Hippocampal formation (tissue), 2 donors: ENCODE data around the gene ENGASE.
"Not testable (repeated sequence)": the region's sequence is repeated elsewhere in the genome, so short reads cannot be mapped to it uniquely, and the experiment has no call there.

Experiments used
- DNase-seq, 2 donors: peaks; one replicate each; lab custom pipeline; 2025; lab: John Stamatoyannopoulos, UW

ENGASE gene

DNA sequence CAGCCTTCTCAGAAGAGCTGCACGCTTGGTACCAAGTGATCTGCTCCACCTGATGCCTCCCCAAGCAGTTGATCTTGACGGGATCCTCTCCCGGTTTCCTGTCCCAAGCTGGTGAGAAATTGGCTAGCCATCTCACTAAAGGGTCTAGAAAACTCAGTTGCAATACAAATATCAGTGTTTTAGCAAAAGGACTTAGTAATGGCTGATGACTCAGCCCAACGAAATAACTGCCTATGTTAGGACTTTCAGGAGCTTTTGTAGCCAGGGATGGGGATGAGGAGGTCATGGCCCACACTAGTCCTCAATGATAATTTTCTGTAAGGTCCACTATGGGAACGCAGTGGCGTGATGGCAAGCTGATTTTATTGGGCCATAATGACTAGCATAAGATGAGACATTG, 23.3 kb upstream of the ENGASE start:
- DNase-seq = no peak

DNA sequence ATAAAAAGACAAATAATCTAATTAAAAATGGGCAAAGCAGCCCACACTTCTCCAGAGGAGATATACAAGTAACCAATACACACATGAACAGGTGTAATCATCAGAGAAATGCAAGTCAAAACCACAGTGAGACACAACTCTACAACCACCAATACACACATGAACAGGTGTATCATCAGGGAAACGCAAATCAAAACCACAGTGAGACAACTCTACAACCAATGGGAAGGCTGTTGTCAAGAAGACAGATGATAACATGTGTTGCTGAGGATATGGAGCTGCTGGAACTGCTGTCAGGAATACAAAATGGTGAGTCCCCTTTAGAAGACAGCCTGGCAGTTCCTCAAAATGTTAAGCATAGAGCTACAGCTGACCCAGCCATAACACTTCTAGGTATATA, 22.5 kb upstream of the ENGASE start:
- no peak for DNase-seq

DNA sequence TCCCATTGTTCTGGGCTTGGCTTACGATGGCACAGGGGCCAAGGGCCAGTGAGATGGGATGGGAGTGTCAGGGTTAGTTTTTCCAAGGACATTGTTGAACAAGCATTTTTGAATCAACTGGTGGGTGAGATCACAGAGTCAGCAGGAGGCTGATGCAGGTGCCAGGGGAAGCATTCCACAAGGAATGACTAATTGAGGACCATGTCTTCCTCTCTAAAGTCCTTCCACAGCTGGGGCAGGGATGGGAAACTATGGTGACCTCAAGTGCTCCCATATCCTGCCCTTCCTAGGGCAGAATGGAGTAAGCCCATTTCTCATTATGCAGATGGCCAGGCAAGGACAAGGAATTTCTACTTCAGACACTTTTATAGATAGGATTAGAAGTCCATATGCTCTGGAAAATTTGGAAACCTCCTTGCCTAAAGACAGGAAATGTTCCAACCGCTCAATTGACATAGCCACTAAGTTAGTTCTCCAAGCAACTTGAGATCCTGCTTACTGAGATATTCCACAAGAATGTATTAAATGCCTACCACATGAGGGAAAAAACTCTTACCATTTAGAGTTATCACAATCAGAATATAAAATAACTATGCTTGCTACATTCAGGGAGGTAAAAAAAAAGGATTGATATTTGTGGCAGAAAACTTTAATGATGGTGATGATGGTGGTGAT, 21.2 kb upstream of the ENGASE start:
- no peak for DNase-seq

DNA sequence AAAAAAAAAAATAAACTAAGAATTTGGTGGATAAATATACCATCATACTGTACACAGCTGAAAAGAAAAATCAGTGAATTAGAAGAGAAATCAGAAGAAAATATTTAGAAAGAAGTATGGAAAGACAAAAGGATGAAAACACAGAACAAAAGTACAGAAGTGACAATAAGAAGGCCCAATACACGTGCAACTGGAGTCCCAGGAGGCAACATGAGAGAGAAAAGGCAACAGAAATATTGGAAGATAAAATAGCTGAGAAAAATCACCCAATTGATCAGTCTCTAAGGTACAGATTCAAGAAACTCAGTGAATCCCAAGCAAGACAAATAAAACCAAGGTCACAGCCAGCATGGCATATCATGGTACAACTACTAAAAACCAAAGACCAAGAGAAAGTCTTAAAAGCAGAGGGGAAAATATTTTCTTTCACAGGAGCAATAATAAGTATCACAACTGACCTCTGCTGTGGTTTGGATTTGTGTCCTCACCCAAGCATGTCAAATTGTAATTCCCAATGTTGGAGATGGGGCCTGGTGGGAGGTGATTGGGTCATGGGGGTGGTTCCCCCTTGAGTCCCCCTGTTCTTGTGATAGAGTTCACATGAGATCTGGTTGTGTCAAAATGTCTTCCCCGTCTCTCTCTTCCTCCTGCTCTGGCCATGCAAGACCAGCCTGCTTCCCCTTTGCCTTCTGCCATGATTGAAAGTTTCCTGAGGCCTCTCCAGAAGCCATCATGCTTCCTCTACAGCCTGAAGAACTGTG, 20.2 kb upstream of the ENGASE start:
- no peak for DNase-seq

DNA sequence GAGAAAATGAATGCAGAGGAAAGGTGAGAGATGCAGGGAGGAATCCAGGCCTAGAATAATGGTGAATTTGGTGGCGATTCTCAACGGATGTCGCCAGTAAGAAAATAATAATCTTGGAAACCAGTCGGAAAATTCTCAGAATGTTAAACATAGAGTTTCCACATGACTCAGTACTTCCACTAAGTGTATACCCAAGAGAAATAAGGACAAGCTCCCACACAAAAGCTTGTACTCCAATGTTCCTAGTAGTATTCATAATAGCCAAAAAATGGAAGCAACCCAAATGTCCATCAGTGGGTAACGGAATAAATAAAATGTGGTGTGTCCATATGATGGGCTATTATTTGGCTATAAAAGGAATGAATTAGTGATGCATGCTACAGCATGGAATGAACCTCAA, 19.4 kb upstream of the ENGASE start:
- no peak for DNase-seq

DNA sequence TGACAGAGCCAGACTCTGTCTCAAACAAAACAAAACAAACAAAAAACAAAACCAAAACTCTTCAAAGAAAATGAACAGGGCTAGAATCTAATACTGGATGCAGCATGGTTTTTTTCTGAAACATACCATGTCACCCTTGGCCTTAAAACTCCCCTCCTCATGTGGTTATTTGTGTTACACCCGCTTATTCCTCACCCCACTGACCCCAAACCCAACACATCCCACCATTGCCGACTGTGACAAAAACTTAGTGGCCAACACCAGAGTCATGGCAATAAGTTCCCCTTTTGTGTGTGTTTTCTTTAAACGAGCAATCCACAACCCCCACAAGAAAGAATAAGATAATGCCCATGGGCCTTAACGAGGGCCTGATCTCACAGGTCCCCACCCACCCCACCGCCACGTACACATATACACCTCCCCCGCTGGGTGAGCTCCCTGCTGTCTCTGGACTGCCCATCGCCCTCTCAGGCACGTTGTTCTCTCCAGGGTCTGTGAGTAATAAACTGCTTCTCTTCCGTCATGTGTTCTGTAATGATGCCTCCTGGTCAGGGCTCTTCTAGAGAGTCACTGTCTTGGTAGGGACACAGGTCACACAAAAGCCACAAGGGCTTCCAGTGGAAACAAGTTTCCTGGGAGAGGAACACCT, 16.8 kb upstream of the ENGASE start:
- DNase-seq = no peak

DNA sequence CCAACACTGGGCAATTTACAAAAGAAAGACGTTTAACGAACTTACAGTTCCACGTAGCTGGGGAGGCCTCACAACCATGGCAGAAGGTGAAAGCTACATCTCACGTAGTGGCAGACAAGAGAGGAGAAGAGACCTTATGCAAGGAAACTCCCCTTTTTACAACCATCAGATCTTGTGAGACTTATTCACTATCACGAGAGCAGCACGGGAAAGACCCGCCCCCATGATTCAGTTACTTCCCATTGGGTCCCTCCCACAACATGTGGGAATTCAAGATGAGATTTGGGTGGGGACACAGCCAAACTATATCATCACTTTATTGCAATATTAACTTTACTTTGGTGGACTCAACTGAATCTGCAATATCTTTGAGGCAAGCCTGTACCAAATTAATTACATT, 11.9 kb upstream of the ENGASE start:
- DNase-seq = no peak

DNA sequence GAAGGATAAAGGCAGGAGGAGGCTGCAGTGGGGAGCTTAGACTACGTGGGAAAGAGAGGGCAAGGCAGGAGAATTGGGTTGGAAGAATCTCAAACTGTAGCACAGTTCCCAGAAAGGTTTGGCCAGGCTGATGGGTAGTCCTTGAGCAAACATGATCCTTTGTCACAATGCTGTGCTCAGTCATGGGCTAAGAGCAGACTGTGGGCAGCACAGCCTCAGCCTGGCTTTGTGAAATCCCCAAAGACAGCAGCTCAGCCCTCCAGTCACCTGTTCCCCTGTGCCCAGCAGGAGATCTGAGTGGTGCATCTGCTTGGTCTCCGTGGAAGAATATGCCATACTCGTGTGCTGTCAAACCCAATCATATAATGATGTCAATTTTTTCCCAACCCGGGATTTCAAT, 10.6 kb upstream of the ENGASE start:
- no peak for DNase-seq

DNA sequence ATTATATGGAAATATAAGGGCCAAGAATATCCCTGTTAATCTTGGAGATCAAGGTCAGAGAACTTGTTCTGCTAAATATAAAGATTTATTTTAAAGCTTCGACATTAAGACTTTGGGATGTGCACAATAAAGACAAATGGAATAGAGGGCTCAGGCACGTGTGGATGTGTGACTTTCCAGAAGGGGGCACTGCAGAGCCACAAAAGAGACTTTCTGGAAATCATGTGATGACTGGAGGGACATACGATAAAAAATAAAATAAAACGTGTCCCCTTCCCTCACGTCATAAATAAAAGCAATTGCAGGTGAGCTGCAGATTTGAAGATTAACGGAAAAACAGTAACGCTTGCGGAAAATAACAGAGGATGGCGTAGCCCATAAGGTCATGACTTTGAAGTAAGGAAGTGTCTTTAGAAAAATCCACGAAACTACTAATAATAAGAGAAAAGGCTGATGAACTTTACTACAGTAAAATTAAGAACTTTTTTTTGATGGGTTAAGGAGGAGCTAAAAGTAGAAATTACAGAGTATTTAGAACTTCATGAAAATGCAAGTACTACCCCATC, 9.4 kb upstream of the ENGASE start:
- DNase-seq = peak in 1 of 2 donors; percentile 20

DNA sequence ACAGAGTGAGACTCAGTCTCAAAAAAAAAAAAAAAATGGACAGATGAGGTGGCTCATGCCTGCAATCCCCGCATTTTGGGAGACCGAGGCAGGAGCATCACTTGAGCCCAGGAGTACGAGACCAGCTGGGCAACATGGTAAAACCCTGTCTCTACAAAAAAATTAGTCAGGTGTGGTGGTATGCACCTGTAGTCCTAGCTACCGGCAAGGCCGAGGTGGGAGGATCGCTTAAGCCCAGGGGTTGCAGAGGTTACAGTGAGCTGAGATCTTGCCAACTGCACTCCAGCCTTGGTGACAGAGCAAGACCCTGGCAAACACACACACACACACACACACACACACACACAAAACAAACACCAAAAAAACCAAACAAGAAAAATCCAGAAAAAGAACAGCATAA, 7.7 kb upstream of the ENGASE start:
- no peak for DNase-seq

DNA sequence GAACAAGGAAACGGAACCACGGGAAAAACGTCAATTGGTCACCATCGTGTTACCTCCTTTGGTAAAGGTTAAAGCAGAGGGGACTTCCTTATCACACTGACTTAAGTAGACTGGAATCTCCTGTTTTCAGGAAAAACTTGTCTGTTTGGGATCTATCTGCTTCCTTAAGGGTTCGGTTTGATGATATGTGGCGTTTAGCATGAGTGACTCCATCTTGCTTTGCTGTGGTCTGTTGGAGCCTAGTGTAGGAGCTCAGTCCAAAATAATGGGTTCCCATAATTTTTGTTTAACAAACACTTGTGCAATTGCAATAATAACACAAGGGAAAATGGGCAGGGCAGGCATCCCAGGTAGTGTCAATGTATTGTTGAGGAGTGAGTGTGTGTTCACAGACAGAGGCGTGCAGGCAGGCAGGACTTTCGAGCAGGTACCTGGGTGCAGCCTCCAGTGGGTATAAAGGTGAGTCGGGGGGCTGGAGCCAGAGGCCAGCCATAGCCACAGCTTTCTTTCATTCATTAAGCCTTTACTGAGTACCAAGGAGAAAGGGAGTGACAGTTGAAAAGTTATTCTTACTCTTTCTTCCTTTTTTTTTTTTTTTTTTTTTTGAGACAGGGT, 4.3 kb upstream of the ENGASE start:
- DNase-seq = no peak

DNA sequence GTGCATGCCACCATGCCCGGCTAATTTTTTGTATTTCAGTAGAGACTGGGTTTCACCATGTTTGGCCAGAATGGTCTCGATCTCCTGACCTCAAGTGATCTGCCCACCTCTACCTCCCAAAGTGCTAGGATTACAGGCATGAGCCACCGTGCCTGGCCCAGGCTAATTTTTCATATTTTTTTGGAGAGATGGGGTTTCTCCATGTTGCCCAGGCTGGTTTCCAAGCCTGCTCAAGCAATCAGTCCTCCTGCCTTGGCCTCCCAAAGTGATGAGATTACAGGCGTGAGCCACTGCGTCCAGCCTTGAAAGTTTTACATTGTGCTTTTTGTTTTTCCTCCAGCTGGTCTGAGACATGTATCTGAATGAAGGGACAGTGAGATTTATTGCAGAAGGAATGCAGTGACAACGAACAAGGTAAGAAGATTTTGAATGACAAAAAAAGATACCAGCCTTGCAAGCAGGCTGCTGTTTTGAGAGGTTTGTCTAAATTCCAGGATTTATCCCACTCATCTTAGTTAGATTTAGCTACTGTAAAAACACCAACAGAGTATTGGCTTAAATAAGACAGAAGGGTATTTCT, 3.4 kb upstream of the ENGASE start:
- DNase-seq = no peak

DNA sequence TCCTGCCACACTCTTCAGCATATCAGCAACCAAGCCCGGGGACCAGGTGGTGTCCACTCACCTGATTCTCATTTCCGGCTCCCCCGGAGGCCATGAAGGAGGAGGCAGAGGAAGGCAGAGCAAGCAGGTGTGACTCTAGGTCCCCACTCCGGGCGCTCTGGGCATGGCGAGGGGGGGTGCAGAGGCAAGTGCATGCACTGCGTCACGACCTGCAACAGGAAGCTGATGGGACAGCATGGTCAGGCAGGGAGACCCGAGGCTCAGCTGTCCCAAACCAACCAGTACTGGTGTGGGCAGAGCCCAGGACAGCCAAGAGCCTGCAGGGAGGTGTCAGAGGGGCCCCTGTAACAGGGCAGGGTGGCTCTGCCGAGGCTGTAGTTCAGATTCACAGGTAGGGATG, 2.1 kb upstream of the ENGASE start:
- DNase-seq = no peak

DNA sequence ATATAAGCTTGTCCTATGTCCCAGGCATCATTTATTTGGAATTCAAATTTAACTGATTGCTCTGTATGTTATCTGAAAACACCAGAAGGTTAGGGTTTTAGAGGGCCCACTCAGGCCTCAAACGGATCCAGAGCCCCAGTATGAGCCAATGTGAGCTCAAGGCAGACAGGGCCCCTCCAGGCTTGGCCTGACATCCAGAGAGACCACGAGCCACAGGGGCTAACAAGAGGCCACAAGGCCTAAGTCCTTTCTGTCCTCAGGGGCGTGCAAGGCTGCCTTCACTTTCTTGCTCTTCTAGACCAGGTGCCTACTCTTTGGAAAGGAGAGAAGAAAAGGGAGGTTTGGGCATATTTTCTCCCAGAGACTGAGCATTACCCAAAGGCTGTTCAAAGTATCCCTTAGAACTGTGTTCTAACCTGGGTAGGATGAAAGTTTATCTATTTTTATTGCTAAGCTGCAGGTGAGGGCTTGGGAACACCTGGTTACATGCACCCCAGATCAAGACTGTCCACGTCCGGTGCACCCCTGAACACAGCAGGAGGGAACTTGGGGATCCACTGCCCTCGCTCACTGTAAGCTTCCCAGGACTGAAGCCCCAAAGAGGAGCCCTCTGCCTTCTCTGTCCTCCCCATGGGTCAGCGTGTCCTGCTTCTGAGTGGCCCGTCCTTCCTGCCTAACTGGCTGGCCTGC, 1.5 kb upstream of the ENGASE start:
- DNase-seq = no peak

DNA sequence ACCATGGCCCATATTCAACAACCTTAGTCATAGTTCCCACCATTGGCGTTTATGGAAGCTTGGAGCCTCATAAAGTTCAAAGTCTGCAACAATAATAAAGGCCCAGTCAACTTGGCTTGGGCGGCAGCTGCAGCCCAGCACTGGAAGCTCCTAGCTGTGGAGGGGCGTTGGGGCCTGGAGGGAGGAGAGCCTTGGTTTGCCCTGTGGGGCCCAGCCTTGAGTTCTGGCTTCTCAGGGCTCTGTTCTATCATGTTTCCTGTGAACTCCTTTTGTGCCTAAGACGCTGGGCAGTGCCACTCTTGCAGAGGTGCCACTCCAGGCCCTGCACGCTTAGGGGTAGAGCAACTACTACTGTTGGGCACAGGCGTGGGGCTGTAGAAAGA, 927 bp upstream of the ENGASE start:
- DNase-seq = no peak

DNA sequence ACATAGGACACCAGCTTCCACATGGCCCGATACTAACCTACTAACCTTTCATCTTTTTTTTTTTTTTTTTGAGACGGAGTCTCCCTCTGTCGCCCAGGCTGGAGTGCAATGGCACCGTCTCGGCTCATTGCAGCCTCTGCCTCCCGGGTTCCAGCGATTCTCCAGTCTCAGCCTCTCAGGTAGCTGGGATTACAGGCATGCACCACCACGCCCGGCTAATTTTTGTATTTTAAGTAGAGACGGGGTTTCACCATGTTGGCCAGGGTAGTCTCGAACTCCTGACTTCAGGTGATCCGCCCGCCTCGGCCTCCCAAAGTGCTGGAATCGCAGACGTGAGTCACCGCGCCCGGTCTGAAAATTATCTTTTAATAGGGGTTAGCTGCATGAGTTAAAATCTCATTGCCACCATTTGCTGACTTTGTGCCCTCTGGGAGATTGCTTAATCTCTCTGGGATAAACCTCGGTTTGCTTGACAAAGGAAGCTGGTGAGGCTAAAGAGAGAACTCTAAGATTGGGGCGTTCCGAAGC, 439 bp upstream of the ENGASE start:
- not testable (repeated sequence) for DNase-seq

DNA sequence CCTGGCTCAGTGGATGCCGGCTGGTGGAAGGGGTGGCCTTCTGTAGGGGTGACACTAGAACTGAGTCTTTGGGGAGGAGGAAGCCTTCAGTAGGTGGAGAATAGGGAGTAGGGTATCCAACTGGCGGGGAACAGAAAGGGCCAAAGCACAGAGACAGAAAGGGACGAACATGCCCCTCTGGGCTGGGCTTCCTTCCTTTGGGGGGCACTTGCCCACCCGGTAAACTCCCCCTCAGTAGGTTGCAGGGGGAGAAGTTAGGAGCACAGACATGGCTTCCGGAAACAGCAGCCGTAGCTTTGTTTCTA, 774 bp downstream of the ENGASE start:
- no peak for DNase-seq

DNA sequence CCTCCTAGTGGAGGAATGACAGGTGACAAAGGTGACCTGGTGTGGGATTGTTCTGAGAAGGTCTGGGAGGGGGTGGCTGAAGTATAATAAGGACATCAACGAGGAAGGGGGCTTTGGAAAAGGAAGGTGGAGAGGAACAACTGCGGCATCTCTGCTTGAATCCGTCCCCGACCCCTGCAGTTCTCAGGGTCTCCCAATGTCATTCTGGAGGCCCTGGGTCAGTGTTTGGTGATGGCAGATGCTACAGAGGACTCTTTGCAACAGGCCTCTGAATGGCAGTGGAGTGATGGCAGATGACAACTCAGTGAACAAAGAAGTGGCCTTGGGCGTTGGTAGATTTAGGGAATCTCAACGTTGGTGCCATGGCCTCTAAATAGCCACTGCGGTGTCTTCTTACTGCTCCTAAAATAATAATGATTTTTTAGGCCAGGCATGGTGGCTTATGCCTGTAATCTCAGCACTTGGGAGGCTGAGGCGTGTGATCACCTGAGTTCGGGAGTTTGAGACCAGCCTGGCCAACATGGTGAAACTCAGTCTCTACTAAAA, 1.3 kb downstream of the ENGASE start:
- DNase-seq = no peak

DNA sequence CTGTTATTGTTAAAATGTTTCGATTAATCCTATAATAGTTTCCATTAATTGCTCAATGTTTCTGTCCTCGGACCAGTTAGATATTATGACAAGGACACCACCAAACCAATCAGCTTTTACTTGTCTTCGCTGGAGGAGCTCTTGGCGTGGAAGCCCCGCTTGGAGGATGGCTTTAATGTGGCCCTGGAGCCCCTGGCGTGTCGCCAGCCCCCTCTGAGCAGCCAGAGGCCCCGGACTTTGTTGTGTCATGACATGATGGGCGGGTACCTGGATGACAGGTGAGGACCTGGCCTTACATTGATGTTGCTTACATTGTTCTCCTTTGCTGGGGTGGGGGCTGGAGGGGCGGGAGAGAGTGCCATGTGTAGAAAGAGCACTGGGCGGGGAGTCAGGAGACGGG, 3.0 kb downstream of the ENGASE start:
- no peak for DNase-seq

DNA sequence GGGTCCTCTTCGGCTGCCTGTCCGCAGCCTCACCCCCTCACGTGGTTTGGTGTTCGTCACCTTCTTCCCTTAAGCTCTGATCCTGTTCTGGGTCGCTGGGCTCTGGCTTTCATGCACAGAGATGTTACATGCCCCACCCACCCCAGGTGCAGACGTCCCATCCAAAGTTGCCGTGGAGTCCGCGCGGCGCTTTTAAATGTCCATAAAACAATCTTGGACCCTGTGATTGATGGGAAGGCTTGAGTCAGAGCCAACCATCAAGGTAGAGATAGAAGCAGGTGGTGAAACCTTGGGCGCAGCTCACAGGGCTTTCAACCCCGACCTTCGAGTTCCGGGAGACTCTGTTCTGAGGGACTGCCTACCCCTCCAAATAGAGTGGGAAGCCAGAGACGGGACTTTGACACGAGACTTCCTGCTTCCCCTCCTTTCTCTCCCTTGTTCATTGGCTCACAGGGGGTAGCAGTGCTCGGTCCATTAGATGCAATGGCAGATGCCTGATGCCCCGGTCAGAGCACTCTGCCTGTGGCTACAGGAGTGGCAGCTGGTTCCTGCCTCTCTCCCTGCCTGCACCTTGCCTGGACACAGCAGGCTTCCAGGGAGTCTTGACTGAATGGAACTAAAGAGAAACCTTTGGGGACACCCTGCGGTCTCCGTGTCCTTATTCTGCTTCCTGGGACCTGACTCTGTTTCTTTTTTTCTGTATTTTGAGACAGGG, 4.0 kb downstream of the ENGASE start:
- no peak for DNase-seq
